OCI-LY1 (cell line): ENCODE results near the gene CIAPIN1.

ENCODE experiments used
- CTCF ChIP-seq: fragments of 200-600 bp; sonication (generic), shearing (Covaris generic); IDR thresholded peaks from 2 replicates; pipeline ENCODE4 v1.5.1; 2017; ENCODE audit warnings: mild to moderate bottlenecking, antibody characterized with exemption, low read length, moderate library complexity, mixed read lengths
- EZH2 ChIP-seq: fragments of 200-600 bp; sonication (generic), shearing (Covaris generic); IDR thresholded peaks from 2 replicates; pipeline ENCODE4 v1.8.0; 2017; ENCODE audit warnings: borderline replicate concordance, mixed run types, mild to moderate bottlenecking, antibody characterized with exemption, low read length, moderate library complexity, mixed read lengths

DNA sequence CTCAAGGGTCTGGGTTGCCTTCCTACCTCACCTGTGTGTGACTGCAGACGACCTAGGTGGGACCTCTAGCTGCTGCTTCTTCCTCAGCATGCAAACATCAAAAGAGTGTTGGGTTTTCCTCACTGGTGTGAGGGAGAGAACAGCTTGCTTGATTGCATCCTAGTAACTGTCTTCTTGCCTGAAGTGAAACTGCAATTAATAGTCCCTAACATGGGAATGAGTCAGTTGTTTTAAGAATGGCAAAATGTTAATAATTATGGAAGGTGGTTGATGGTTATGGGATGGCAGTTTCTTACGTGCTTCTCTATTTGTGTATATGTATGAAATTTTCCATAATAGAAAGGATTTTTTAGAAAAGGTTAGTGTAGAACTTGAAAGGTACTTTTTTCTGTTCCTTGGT lies 21.2 kb upstream of the CIAPIN1 start:
- TF ChIP-seq CTCF (no peak), EZH2 (no peak)
